ENCODE measurements around the gene CELF4.
A peak's percentile ranks its signal among the peaks of the same experiment; 100 is the strongest.

CELF4 gene

GRCh38 chr18:37533647-37534584 lies 31.7 kb downstream of the CELF4 start:
- Histone ChIP-seq H3K9me3 (ENCODE audit: insufficient read depth, low read depth, low read length) (no peaks in the 10 kb centered on the region), H3K36me3 (ENCODE audit: insufficient read depth, low read depth, low read length) (no peaks in the 10 kb centered on the region), H3K4me3 (ENCODE audit: low read length) (no peak overlapping the region), H3K4me1 (ENCODE audit: insufficient read depth, low read length) (peaks cover 9% of the 10 kb centered on the region; the same call in 1 of the 2 replicates), H3K27ac (ENCODE audit: low read length) (no peak overlapping the region), H3K9ac (ENCODE audit: low read depth, low read length) (no peak overlapping the region), H3K27me3 (ENCODE audit: insufficient read depth, low read length) (peaks cover 30% of the 10 kb centered on the region)

GRCh38 chr18:37532917-37533316 lies 32.7 kb downstream of the CELF4 start:
- H3K36me3 ChIP-seq (ENCODE audit: insufficient read depth, low read depth, low read length): no peaks in the 10 kb centered on the region
- no peak overlapping the region for H3K9ac ChIP-seq (ENCODE audit: low read depth, low read length)
- peaks cover 23% of the 10 kb centered on the region for H3K27me3 ChIP-seq (ENCODE audit: insufficient read depth, low read length)
- H3K4me1 ChIP-seq (ENCODE audit: insufficient read depth, low read length): 0 out of 2 replicates have a peak, but pooled peaks cover 2% of the 10 kb centered on the region
- no peak overlapping the region for H3K27ac ChIP-seq (ENCODE audit: low read length)
- H3K4me3 ChIP-seq (ENCODE audit: low read length): no peak overlapping the region
- H3K9me3 ChIP-seq (ENCODE audit: insufficient read depth, low read depth, low read length): no peaks in the 10 kb centered on the region

GRCh38 chr18:37529863-37530262 lies 35.7 kb downstream of the CELF4 start:
- no peaks in the 10 kb centered on the region for H3K9me3 ChIP-seq (ENCODE audit: insufficient read depth, low read depth, low read length)
- H3K4me1 ChIP-seq (ENCODE audit: insufficient read depth, low read length): peaks cover 15% of the 10 kb centered on the region; the same call in 1 of the 2 replicates
- H3K27me3 ChIP-seq (ENCODE audit: insufficient read depth, low read length): peaks cover 33% of the 10 kb centered on the region
- no peaks in the 10 kb centered on the region for H3K36me3 ChIP-seq (ENCODE audit: insufficient read depth, low read depth, low read length)
- no peak overlapping the region for H3K4me3 ChIP-seq (ENCODE audit: low read length)
- H3K9ac ChIP-seq (ENCODE audit: low read depth, low read length): no peak overlapping the region
- H3K27ac ChIP-seq (ENCODE audit: low read length): no peak overlapping the region

- Histone ChIP-seq H3K27me3 (ENCODE audit: insufficient read depth, low read length) (peaks cover 39% of the 10 kb centered on the region), H3K4me1 (ENCODE audit: insufficient read depth, low read length) (peaks cover 15% of the 10 kb centered on the region; the same call in 1 of the 2 replicates), H3K9ac (ENCODE audit: low read depth, low read length) (no peak overlapping the region), H3K36me3 (ENCODE audit: insufficient read depth, low read depth, low read length) (no peaks in the 10 kb centered on the region), H3K4me3 (ENCODE audit: low read length) (no peak overlapping the region), H3K9me3 (ENCODE audit: insufficient read depth, low read depth, low read length) (no peaks in the 10 kb centered on the region), H3K27ac (ENCODE audit: low read length) (no peak overlapping the region)
Observed at GRCh38 chr18:37529296-37529695, 36.3 kb downstream of the CELF4 start.

GRCh38 chr18:37527395-37527794 lies 38.2 kb downstream of the CELF4 start:
- H3K4me1 ChIP-seq (ENCODE audit: insufficient read depth, low read length): peaks cover 15% of the 10 kb centered on the region; the same call in 1 of the 2 replicates
- H3K9ac ChIP-seq (ENCODE audit: low read depth, low read length): no peak overlapping the region
- H3K27me3 ChIP-seq (ENCODE audit: insufficient read depth, low read length): peaks cover 58% of the 10 kb centered on the region
- no peak overlapping the region for H3K4me3 ChIP-seq (ENCODE audit: low read length)
- no peak overlapping the region for H3K27ac ChIP-seq (ENCODE audit: low read length)
- H3K36me3 ChIP-seq (ENCODE audit: insufficient read depth, low read depth, low read length): no peaks in the 10 kb centered on the region
- no peaks in the 10 kb centered on the region for H3K9me3 ChIP-seq (ENCODE audit: insufficient read depth, low read depth, low read length)

- Histone ChIP-seq H3K4me3 (ENCODE audit: low read length) (peak overlapping the region; percentile 60), H3K27ac (ENCODE audit: low read length) (no peak overlapping the region), H3K4me1 (ENCODE audit: insufficient read depth, low read length) (peaks cover 15% of the 10 kb centered on the region; the same call in 1 of the 2 replicates), H3K9ac (ENCODE audit: low read depth, low read length) (peak overlapping the region; percentile 56; the same call in 1 of the 2 replicates), H3K9me3 (ENCODE audit: insufficient read depth, low read depth, low read length) (no peaks in the 10 kb centered on the region), H3K36me3 (ENCODE audit: insufficient read depth, low read depth, low read length) (no peaks in the 10 kb centered on the region), H3K27me3 (ENCODE audit: insufficient read depth, low read length) (peaks cover 68% of the 10 kb centered on the region)
Observed at GRCh38 chr18:37525262-37525585, 40.4 kb downstream of the CELF4 start.

- Histone ChIP-seq H3K36me3 (ENCODE audit: insufficient read depth, low read depth, low read length) (no peaks in the 10 kb centered on the region), H3K9me3 (ENCODE audit: insufficient read depth, low read depth, low read length) (no peaks in the 10 kb centered on the region), H3K4me1 (ENCODE audit: insufficient read depth, low read length) (peaks cover 15% of the 10 kb centered on the region; the same call in 1 of the 2 replicates), H3K4me3 (ENCODE audit: low read length) (peak overlapping the region; percentile 60), H3K9ac (ENCODE audit: low read depth, low read length) (peak overlapping the region; percentile 56; the same call in 1 of the 2 replicates), H3K27me3 (ENCODE audit: insufficient read depth, low read length) (peaks cover 68% of the 10 kb centered on the region), H3K27ac (ENCODE audit: low read length) (no peak overlapping the region)
Observed at GRCh38 chr18:37524498-37525261, 40.9 kb downstream of the CELF4 start.

GRCh38 chr18:37524139-37524497 lies 41.5 kb downstream of the CELF4 start:
- Histone ChIP-seq H3K4me1 (ENCODE audit: insufficient read depth, low read length) (peaks cover 15% of the 10 kb centered on the region; the same call in 1 of the 2 replicates), H3K27me3 (ENCODE audit: insufficient read depth, low read length) (peaks cover 68% of the 10 kb centered on the region), H3K4me3 (ENCODE audit: low read length) (peak overlapping the region; percentile 60; the same call in 1 of the 2 replicates), H3K36me3 (ENCODE audit: insufficient read depth, low read depth, low read length) (no peaks in the 10 kb centered on the region), H3K9me3 (ENCODE audit: insufficient read depth, low read depth, low read length) (no peaks in the 10 kb centered on the region), H3K9ac (ENCODE audit: low read depth, low read length) (peak overlapping the region; percentile 56; the same call in 1 of the 2 replicates), H3K27ac (ENCODE audit: low read length) (no peak overlapping the region)

GRCh38 chr18:37521510-37522465 lies 43.8 kb downstream of the CELF4 start:
- H3K9me3 ChIP-seq (ENCODE audit: insufficient read depth, low read depth, low read length): no peaks in the 10 kb centered on the region
- peaks cover 53% of the 10 kb centered on the region for H3K27me3 ChIP-seq (ENCODE audit: insufficient read depth, low read length)
- peaks cover 15% of the 10 kb centered on the region; the same call in 1 of the 2 replicates for H3K4me1 ChIP-seq (ENCODE audit: insufficient read depth, low read length)
- H3K36me3 ChIP-seq (ENCODE audit: insufficient read depth, low read depth, low read length): no peaks in the 10 kb centered on the region
- no peak overlapping the region for H3K27ac ChIP-seq (ENCODE audit: low read length)
- H3K9ac ChIP-seq (ENCODE audit: low read depth, low read length): no peak overlapping the region
- no peak overlapping the region for H3K4me3 ChIP-seq (ENCODE audit: low read length)

- Histone ChIP-seq H3K27ac (ENCODE audit: low read length) (no peak overlapping the region), H3K36me3 (ENCODE audit: insufficient read depth, low read depth, low read length) (no peaks in the 10 kb centered on the region), H3K4me1 (ENCODE audit: insufficient read depth, low read length) (peaks cover 6% of the 10 kb centered on the region; the same call in 1 of the 2 replicates), H3K9me3 (ENCODE audit: insufficient read depth, low read depth, low read length) (no peaks in the 10 kb centered on the region), H3K27me3 (ENCODE audit: insufficient read depth, low read length) (peaks cover 40% of the 10 kb centered on the region), H3K9ac (ENCODE audit: low read depth, low read length) (no peak overlapping the region), H3K4me3 (ENCODE audit: low read length) (no peak overlapping the region)
Observed at GRCh38 chr18:37520508-37520907, 45.1 kb downstream of the CELF4 start.
